Measurements from ENCODE around the gene SNRPF. TPM values are rescaled to one million over a fixed set of nuclear protein-coding genes. Genes with fewer than 3 reads are reported as not detected.

The SNRPF gene
- total and polyA plus RNA-seq, 2 of the 8 experiments (the other 6 are each of a cell fraction or from before 2014, with no cell fraction given), result 58.5 to 79.7 TPM

DNA sequence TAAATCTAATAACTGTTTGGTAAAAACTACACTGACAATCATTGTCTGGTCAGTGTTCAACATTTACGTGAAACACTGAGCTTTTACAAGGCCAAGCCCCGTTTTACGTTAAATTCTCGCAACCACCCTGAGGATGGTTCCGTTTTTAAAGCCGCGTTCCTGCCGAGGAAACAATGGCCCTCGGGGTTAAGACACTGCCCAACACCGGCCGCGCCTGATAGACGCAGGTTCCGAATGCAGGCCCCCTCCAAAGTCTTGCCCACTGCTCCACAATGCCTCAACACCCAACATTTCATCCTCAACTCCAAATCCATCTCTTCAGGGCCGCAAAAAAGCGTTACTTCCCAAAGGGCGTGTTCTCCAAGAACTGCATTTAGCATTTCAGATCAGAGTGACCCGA lies 953 bp upstream of the SNRPF start:
- H3K79me1 ChIP-seq (ENCODE audit: low read depth, low read length), result no peaks in the 10 kb centered on the region
- H2BK12ac ChIP-seq (ENCODE audit: low read depth, low read length), result no peak overlapping the region
- no peak overlapping the region for H3K14ac ChIP-seq (ENCODE audit: insufficient read length)
- no peak overlapping the region for H4K91ac ChIP-seq (replicated peaks; ENCODE audit: insufficient read length, low read length)
- H3K4ac ChIP-seq (replicated peaks; ENCODE audit: insufficient read length, low read depth, low read length), result no peak overlapping the region
- DNase-seq (ENCODE audit: low read depth in 1 of 2, low spot score in 2 of 2) (no peak), FAIRE-seq (no peak)
- peak overlapping the region; percentile 93 for H2AFZ ChIP-seq (ENCODE audit: low read length)
- ChIA-PET CTCF (ENCODE audit: partially characterized antibody) (no interaction called here), POLR2A (ENCODE audit: partially characterized antibody) (interaction anchor here (1.2 to 2.3 kb wide), 3 partner anchors 12 to 310 kb away, joined by 3 to 10 read pairs (median 4); no protein-coding TSS in a partner anchor)
- H3K27ac ChIP-seq (ENCODE audit: low read depth, low read length), result no peak overlapping the region
- H3K4me2 ChIP-seq (ENCODE audit: insufficient read depth in 1 of 2, low read depth in 2 of 2, low read length in 2 of 2), result peak overlapping the region; percentile 84 to 94
- no peak overlapping the region for H2BK120ac ChIP-seq (replicated peaks; ENCODE audit: low read depth, low read length)
- H3K23ac ChIP-seq (ENCODE audit: insufficient read length), result no peak overlapping the region
- H2BK15ac ChIP-seq (ENCODE audit: low read length), result no peak overlapping the region; the same call in 1 of the 2 replicates
- H2BK5ac ChIP-seq (ENCODE audit: low read depth, low read length), result no peak overlapping the region; the same call in 1 of the 2 replicates
- peaks cover 2 to 19% (median 16%) of the 10 kb centered on the region in 4 experiments; a peak in 7 of 8 replicates for H3K36me3 ChIP-seq (ENCODE audit: control insufficient read depth in 2 of 4, insufficient read depth in 4 of 4, low read length in 3 of 4)
- H3K79me2 ChIP-seq (ENCODE audit: control insufficient read depth in 1 of 2, insufficient read depth in 2 of 2, low read length in 2 of 2), result peaks cover 16 to 40% of the 10 kb centered on the region in 2 experiments
- peaks cover 0 to 6% of the 10 kb centered on the region in 2 experiments; a peak in 1 of 4 replicates for H3K9me3 ChIP-seq (ENCODE audit: insufficient read depth in 2 of 2, low read depth in 1 of 2, low read length in 1 of 2)
- no peak overlapping the region for H4K5ac ChIP-seq (ENCODE audit: insufficient read length, low read depth, low read length)
- peak; percentile 27 for TF ChIP-seq SAP30 (IDR thresholded peaks at IDR 0.05; ENCODE audit: insufficient read depth, insufficient replicate concordance, low read length)
- TF ChIP-seq, protein P1, sequence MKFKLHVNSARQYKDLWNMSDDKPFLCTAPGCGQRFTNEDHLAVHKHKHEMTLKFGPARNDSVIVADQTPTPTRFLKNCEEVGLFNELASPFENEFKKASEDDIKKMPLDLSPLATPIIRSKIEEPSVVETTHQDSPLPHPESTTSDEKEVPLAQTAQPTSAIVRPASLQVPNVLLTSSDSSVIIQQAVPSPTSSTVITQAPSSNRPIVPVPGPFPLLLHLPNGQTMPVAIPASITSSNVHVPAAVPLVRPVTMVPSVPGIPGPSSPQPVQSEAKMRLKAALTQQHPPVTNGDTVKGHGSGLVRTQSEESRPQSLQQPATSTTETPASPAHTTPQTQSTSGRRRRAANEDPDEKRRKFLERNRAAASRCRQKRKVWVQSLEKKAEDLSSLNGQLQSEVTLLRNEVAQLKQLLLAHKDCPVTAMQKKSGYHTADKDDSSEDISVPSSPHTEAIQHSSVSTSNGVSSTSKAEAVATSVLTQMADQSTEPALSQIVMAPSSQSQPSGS (IDR thresholded peaks at IDR 0.05; ENCODE audit: low read length), result no peak
- TF ChIP-seq SIN3A (conservative IDR thresholded peaks at IDR 0.05 in 1 of 2, IDR thresholded peaks at IDR 0.05 in 1 of 2; ENCODE audit: low read depth in 1 of 2, low read length in 2 of 2), result no peak
- TF ChIP-seq GTF2F1 (IDR thresholded peaks at IDR 0.05; ENCODE audit: borderline replicate concordance, low read depth, low read length), result no peak
- peak overlapping the region in 2 of 4 experiments; percentile 4 to 52; a peak in 1 of 7 replicates for H3K9ac ChIP-seq (replicated peaks in 1 of 4; ENCODE audit: extremely low read depth in 1 of 4, low read depth in 3 of 4, low read length in 3 of 4)
- no peak overlapping the region for H2AK5ac ChIP-seq (ENCODE audit: low read depth, low read length)
- peaks cover 0 to 3% of the 10 kb centered on the region in 2 experiments for H4K20me1 ChIP-seq (replicated peaks in 1 of 2; ENCODE audit: control insufficient read depth in 1 of 2, insufficient read depth in 2 of 2, low read length in 2 of 2)
- H3K4me1 ChIP-seq (replicated peaks in 1 of 4; ENCODE audit: control insufficient read depth in 3 of 4, insufficient read depth in 4 of 4, low read length in 3 of 4), result peaks cover 0 to 4% (median 2%) of the 10 kb centered on the region in 4 experiments; a peak in 3 of 7 replicates
- H3K27me3 ChIP-seq (replicated peaks in 1 of 4; ENCODE audit: control insufficient read depth in 3 of 4, extremely low read depth in 1 of 4, insufficient read depth in 3 of 4, low read length in 3 of 4), result no peaks in the 10 kb centered on the region
- no peak overlapping the region for H3K56ac ChIP-seq (replicated peaks; ENCODE audit: insufficient read length, low read depth, low read length)
- H2BK20ac ChIP-seq (ENCODE audit: low read length), result no peak overlapping the region
- no peak overlapping the region for H3K18ac ChIP-seq (ENCODE audit: extremely low read depth, low read length)
- peak overlapping the region; percentile 96 to 98 (median 97) for H3K4me3 ChIP-seq (ENCODE audit: extremely low read depth in 1 of 4, insufficient read depth in 2 of 4, low read depth in 3 of 4, low read length in 4 of 4)
- WGBS, 2 experiments (ENCODE audit: extremely low coverage in 1 of 2, insufficient coverage in 1 of 2, insufficient read length in 1 of 2, insufficient replicate concordance in 2 of 2, low coverage in 1 of 2, low lambda C conversion rate in 2 of 2, missing lambda C conversion rate in 1 of 2), result 24% methylated on average over 18 of the region's 18 CpGs; no CpG with 5 or more reads in 1 of the 2 experiments
- H3K23me2 ChIP-seq (ENCODE audit: low read depth, low read length), result peaks cover 14% of the 10 kb centered on the region
- H4K8ac ChIP-seq (ENCODE audit: extremely low read depth, insufficient read depth, low read length), result no peak overlapping the region
